MV-4-11 (cell line): Measurements from ENCODE around the gene ECE2.
"Not testable (repeated sequence)": the region's sequence is repeated elsewhere in the genome, so short reads cannot be mapped to it uniquely, and the experiment has no call there.

ENCODE experiments used
- DNase-seq: peaks from one replicate; lab custom pipeline; 2025; lab: John Stamatoyannopoulos, UW

The ECE2 gene

DNA sequence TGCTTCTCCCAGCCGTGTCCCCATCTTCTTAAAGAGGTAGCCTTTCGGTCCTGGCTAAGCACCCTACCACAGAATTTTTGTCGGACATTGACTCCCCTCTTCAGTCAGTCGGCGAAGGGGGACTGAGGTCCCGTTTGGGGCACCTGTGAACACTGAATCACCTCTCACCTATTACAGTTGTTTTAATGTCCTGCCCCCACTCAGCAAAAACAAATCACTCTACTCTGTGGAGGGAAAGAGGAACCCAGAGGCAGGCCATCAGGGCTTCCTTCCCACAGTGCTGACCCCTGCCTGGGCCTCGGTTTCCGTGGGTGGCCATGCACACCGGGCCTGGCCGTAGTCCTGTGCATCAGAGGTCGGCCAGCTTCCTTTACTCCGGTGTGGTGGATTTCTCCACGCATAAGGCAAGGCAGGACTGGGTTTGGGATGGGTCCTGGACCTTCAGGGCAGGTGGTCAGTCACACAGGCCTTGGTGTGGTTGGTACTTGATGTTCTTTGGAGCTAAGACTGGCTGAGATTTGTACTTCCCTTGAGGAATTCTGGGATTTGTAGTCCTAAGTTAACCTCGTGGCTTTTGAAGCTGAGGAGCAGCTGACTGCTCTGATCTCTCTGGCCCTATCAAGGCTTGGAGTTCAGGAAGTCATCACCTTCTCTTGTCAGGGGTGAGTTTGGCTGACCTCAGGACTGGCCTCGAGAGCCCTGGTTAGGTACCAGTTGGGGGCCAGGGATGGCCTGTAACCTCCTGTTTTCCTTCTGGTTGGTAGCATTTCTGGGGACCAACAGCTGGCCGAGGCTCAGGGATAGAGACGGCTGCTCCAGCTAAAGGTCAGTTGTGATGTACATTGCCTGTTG, 61.0 kb downstream of the ECE2 start:
- DNase-seq: no peak

DNA sequence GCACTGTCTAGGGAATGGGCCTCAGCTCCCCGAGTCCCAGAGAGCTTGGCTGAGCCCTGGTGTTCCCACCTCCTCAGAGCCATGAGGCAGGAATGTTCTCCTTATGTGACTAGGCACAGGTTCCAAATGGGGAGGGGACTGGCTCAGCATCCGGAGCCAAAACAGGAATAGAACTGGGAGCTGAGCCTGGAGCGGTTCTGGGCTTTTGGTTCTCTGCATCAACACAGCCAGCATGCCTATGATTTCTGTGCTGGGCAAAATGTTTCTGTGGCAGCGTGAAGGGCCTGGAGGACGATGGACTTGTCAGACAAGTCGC, 61.5 kb downstream of the ECE2 start, which contains the start of gene FAM131A:
Gene FAM131A (plus strand): TSS at position 202 of the 316 bp plus-strand sequence. CDS start 31 bp downstream, at position 233.
- DNase-seq: no peak

DNA sequence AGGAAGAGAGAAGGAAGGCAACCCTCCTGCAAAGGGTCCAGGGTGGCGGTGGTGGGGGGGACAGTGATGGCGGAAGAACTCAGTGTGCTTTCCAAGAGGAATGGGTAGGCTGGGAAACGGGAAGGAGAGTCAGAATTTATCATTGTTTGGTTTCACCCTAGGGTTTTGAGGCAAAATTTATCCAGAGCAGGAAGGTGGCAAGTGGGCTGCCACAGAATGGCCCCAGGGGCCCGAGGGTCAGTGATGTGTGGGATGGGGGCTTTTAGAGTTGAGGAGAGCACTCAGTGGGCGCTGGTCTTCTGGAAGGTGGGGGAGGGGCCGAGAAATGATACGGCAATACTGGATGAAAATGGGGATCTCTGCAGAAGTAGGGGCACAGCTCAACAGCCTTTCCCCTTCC, 62.2 kb downstream of the ECE2 start:
- DNase-seq: no peak

DNA sequence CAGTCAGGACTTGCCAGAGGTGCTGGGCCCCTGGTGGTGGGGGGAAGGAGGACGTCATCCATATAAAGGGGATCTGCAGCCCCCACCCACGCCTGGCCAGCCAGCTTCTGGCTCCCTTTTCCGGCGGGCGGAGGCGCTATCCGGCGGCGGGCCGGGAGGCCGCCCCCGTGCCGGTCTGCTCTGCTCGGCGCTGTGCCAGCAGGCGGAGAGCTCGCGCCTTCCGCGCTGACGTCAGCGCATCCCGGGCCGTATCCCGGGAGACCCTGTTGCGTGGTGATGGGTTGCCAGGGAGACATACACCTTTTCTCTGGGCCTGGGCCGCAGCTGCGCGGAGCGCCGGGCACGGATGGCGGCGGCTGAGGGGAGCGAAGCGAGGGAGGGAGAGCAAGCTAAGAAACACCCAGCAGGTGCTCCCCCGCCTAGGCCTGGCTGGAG, 62.7 kb downstream of the ECE2 start:
- no peak for DNase-seq

DNA sequence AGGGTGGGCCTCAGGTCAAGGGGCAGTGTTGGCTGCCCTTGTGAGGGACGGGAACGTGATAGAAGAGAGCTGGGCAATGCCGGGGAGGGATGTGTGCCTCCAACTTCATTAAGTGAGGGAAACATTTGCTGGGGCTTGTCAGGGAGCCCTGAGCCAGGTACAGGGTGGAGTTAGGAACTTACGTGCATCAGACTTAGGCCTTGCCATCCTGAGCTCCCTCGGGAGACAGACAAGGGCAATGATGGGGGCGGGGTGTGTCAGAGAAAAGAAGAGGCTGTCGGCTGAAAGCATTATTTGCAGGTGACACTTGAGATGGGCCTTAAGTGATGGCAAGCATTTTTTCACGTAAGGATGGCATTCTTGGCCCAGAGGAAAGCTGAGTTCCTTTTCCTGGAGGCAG, 63.2 kb downstream of the ECE2 start:
- DNase-seq: no peak

DNA sequence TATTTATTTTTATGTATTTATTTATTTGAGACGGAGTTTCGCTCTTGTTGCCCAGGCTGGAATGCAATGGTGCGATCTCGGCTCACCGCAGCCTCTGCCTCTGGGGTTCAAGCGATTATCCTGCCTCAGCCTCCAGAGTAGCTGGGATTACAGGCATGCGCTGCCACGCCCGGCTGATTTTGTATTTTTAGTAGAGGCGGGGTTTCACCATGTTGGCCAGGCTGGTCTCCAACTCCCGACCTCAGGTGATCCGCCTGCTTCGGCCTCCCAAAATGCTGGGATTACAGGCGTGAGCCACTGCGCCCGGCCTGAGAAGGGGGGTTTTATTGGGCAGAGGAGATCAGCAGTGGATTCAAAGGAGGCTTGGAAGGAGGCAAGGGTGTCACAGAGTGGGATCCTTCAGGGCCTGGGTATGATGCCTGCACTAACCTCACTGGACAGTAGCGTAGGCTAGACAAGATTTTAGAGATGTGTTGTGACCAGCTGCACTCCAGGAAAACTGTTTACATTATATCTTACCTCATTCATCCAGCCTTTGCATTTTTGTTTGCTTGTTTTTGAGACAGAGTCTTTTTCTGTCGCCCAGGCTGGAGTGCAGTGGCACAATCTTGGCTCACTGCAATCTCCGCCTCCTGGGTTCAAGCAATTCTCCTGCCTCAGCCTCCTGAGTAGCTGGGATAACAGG, 63.8 kb downstream of the ECE2 start:
- DNase-seq: not testable (repeated sequence)

DNA sequence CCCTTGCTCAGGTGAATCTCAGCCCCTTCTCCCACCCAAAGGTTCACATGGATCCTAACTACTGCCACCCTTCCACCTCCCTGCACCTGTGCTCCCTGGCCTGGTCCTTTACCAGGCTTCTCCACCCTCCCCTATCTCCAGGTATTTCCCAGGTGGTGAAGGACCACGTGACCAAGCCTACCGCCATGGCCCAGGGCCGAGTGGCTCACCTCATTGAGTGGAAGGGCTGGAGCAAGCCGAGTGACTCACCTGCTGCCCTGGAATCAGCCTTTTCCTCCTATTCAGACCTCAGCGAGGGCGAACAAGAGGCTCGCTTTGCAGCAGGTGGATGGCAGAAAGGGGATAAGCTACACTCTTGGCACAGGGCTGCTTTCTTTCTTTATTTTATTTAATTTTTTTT, 66.1 kb downstream of the ECE2 start:
- no peak for DNase-seq
